ENCODE results near the gene RASGEF1C.

The RASGEF1C gene

DNA sequence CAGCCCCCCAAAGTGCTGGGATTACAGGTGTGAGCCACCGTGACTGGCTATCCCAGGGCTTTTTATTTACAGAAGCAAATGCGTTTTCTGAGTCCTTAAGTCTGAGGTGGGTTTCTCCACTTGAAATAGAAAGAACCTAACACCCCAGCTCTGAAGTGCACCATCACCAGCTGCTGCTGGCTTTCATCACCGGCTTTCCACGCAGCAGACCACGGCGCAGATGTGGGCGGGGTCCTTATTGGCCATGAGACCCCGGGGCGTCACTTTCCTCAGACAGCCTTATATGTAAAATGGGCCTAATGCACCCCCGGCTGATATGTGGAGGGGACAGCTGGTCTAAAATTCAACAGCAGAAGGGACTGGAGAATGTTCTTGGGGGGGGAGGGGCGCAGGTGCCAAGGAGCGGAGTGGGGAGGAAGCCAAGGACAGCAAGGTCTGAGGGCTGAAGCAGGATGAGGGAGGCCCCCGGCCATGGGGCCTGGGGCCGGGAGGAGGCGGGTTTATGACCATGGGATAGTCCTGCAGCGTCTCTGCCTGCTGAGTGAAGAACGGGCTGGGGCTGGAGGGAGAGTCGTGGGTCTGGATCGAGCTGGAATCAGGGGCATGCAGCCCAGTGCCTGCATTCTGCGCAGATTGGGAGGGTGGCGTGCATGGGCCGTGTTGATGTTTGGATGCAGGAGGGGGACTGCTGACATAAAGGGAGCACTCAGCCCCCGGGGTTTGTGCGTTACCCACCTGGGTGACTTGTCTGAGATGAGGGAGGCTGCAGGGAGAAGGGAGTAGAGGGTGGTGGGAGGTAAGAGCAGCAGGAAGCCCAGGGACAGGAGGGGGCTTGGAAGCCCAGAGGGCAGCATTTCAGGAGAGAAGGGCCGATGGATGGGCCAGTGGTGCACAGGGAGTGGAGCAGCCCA lies 30.2 kb downstream of the RASGEF1C start:
- no peak for TF ChIP-seq FOXP2 (optimal IDR thresholded peaks at IDR 0.05; ENCODE audit: borderline replicate concordance, extremely low read depth, extremely low read length, insufficient read depth)
- no peak for TF ChIP-seq SIN3A (IDR thresholded peaks at IDR 0.05; ENCODE audit: borderline replicate concordance, insufficient read depth, low read length)
- no peak for TF ChIP-seq POLR2AphosphoS5 (IDR thresholded peaks at IDR 0.05; ENCODE audit: low read depth, low read length)
- no peak for TF ChIP-seq TAF1 (IDR thresholded peaks at IDR 0.05; ENCODE audit: borderline replicate concordance, insufficient read depth, low read length)
- TF ChIP-seq, protein P1, sequence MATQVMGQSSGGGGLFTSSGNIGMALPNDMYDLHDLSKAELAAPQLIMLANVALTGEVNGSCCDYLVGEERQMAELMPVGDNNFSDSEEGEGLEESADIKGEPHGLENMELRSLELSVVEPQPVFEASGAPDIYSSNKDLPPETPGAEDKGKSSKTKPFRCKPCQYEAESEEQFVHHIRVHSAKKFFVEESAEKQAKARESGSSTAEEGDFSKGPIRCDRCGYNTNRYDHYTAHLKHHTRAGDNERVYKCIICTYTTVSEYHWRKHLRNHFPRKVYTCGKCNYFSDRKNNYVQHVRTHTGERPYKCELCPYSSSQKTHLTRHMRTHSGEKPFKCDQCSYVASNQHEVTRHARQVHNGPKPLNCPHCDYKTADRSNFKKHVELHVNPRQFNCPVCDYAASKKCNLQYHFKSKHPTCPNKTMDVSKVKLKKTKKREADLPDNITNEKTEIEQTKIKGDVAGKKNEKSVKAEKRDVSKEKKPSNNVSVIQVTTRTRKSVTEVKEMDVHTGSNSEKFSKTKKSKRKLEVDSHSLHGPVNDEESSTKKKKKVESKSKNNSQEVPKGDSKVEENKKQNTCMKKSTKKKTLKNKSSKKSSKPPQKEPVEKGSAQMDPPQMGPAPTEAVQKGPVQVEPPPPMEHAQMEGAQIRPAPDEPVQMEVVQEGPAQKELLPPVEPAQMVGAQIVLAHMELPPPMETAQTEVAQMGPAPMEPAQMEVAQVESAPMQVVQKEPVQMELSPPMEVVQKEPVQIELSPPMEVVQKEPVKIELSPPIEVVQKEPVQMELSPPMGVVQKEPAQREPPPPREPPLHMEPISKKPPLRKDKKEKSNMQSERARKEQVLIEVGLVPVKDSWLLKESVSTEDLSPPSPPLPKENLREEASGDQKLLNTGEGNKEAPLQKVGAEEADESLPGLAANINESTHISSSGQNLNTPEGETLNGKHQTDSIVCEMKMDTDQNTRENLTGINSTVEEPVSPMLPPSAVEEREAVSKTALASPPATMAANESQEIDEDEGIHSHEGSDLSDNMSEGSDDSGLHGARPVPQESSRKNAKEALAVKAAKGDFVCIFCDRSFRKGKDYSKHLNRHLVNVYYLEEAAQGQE (IDR thresholded peaks at IDR 0.05; ENCODE audit: insufficient read depth in 1 of 2, low read depth in 2 of 2, low read length in 2 of 2) = no peak

DNA sequence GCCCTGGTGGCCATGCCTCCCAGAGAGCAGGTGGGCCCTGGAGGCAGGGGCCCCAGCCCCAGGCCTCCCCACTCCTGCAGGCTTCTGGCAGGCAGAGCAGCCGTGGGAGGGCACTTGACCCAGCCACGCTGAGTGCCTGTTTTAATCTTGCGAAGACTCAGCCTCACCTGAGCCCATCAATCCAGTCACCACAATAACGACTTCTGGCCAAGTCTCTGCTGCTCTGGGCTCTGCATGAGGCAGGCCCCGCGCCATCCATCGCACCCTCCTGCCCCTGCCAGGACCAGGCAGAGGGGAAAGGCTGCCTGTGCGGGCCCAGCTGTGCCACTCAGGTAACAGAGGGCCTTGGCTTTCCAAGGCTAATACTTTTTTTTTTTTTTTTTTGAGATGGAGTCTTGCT lies 32.8 kb downstream of the RASGEF1C start:
- TF ChIP-seq POLR2AphosphoS5 (IDR thresholded peaks at IDR 0.05; ENCODE audit: low read depth, low read length) (no peak), TAF1 (IDR thresholded peaks at IDR 0.05; ENCODE audit: borderline replicate concordance, insufficient read depth, low read length) (no peak), SIN3A (IDR thresholded peaks at IDR 0.05; ENCODE audit: borderline replicate concordance, insufficient read depth, low read length) (no peak), FOXP2 (optimal IDR thresholded peaks at IDR 0.05; ENCODE audit: borderline replicate concordance, extremely low read depth, extremely low read length, insufficient read depth) (no peak)
- TF ChIP-seq, protein P1 (IDR thresholded peaks at IDR 0.05; ENCODE audit: insufficient read depth in 1 of 2, low read depth in 2 of 2, low read length in 2 of 2) = no peak

DNA sequence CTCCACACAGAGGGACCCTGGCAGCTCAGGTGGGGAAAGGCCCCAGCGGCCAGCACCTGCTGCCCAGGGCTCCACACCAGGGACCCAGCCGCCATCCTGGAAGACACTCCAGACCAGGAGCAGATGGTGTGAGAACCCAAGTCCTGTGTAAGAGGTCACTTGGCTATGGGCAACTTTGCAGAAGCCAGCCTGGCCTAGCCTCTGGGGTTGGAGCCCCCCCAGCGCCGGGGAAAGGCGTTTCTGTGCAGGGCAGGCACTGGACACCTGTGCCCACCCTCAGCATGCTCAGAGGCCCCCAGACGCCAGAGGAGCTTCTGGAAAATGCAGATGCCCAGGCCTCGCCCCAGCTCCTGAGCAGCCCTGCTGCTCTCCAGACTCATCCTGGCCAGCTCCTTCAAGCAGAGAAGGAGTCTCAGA lies 34.0 kb downstream of the RASGEF1C start:
- TF ChIP-seq POLR2AphosphoS5 (IDR thresholded peaks at IDR 0.05; ENCODE audit: low read depth, low read length) = no peak
- TF ChIP-seq FOXP2 (optimal IDR thresholded peaks at IDR 0.05; ENCODE audit: borderline replicate concordance, extremely low read depth, extremely low read length, insufficient read depth) = no peak
- TF ChIP-seq, protein P1 (IDR thresholded peaks at IDR 0.05; ENCODE audit: insufficient read depth in 1 of 2, low read depth in 2 of 2, low read length in 2 of 2) = no peak
- TF ChIP-seq SIN3A (IDR thresholded peaks at IDR 0.05; ENCODE audit: borderline replicate concordance, insufficient read depth, low read length) = no peak
- no peak for TF ChIP-seq TAF1 (IDR thresholded peaks at IDR 0.05; ENCODE audit: borderline replicate concordance, insufficient read depth, low read length)

DNA sequence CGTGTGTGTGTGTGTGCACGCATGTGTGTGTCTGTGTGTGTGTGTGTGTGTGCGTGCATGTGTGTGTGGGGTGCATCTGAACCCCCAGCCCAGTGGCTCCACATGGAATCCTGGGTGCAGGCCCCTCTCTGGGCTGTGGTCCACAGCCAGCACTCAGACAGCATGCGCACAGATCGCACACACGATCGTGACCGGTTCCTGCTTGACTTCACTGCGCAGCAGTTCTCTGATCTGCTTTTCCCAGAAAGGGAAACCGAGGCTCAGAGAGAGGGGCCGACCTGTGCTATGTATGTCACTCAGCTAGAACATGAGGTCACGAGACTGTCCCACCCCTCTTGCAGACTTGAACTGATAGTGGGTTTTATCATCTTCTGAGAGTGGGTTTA lies 34.4 kb downstream of the RASGEF1C start:
- TF ChIP-seq TAF1 (IDR thresholded peaks at IDR 0.05; ENCODE audit: borderline replicate concordance, insufficient read depth, low read length) (no peak), SIN3A (IDR thresholded peaks at IDR 0.05; ENCODE audit: borderline replicate concordance, insufficient read depth, low read length) (no peak), POLR2AphosphoS5 (IDR thresholded peaks at IDR 0.05; ENCODE audit: low read depth, low read length) (no peak), FOXP2 (optimal IDR thresholded peaks at IDR 0.05; ENCODE audit: borderline replicate concordance, extremely low read depth, extremely low read length, insufficient read depth) (no peak)
- TF ChIP-seq, protein P1 (IDR thresholded peaks at IDR 0.05; ENCODE audit: insufficient read depth in 1 of 2, low read depth in 2 of 2, low read length in 2 of 2) = no peak

Measured in PFSK-1 (cell line).